ENCODE results near the gene MYO9A.

- no peak for TF ChIP-seq GATA3 (IDR thresholded peaks at IDR 0.05; ENCODE audit: low read depth, low read length)
- TF ChIP-seq GATA2 (IDR thresholded peaks at IDR 0.05; ENCODE audit: low read depth, low read length): no peak
Measured at GRCh38 chr15:72112116-72112515, 5.8 kb downstream of the MYO9A start.

All from SH-SY5Y (cell line).